HEK293 (cell line): ENCODE results near the gene SETD9.

Experiments used
- EGR2 ChIP-seq: fragments of 450-650 bp; formaldehyde crosslinking; IDR thresholded peaks from 2 replicates; pipeline ENCODE4 v1.5.1; 2016; ENCODE audit warnings: low read depth, missing biosample characterization, missing genetic modification characterization
- HOXA7 ChIP-seq: sonication (generic); formaldehyde crosslinking; IDR thresholded peaks from 2 replicates; pipeline ENCODE4 v1.8.1; 2022; ENCODE audit warnings: missing genetic modification reagents, borderline replicate concordance
- MEIS1 ChIP-seq: sonication (generic); formaldehyde crosslinking; IDR thresholded peaks from 2 replicates; pipeline ENCODE4 v1.8.1; 2022; ENCODE audit warnings: missing genetic modification reagents, mild to moderate bottlenecking, borderline replicate concordance
- REPIN1 ChIP-seq: fragments of 450-650 bp; formaldehyde crosslinking; IDR thresholded peaks from 2 replicates; pipeline ENCODE4 v1.5.1; 2017; ENCODE audit warnings: missing biosample characterization, missing genetic modification characterization, low read depth
- SCRT1 ChIP-seq: fragments of 450-650 bp; formaldehyde crosslinking; IDR thresholded peaks from 2 replicates; pipeline ENCODE4 v1.5.1; 2016; ENCODE audit warnings: missing biosample characterization, missing genetic modification characterization, borderline replicate concordance
- YY2 ChIP-seq: fragments of 450-650 bp; formaldehyde crosslinking; IDR thresholded peaks from 2 replicates; pipeline ENCODE4 v1.5.1; 2016; ENCODE audit warnings: missing biosample characterization, missing genetic modification characterization
- ZBTB8A ChIP-seq: fragments of 450-650 bp; formaldehyde crosslinking; IDR thresholded peaks from 2 replicates; pipeline ENCODE4 v1.5.1; 2016; ENCODE audit warnings: missing biosample characterization, missing genetic modification characterization
- ZEB2 ChIP-seq: fragments of 450-650 bp; formaldehyde crosslinking; IDR thresholded peaks from 2 replicates; pipeline ENCODE4 v1.5.1; 2016; ENCODE audit warnings: missing biosample characterization, missing genetic modification characterization
- ZFP41 ChIP-seq: fragments of 450-650 bp; formaldehyde crosslinking; IDR thresholded peaks from 2 replicates; pipeline ENCODE4 v1.5.1; 2016; ENCODE audit warnings: missing biosample characterization, missing genetic modification characterization, borderline replicate concordance
- ZNF132 ChIP-seq: fragments of 450-650 bp; formaldehyde crosslinking; IDR thresholded peaks from 2 replicates; pipeline ENCODE4 v1.5.1; 2017; ENCODE audit warnings: missing biosample characterization, missing genetic modification characterization, borderline replicate concordance
- ZNF138 ChIP-seq: fragments of 450-650 bp; formaldehyde crosslinking; IDR thresholded peaks from 2 replicates; pipeline ENCODE4 v1.5.1; 2016; ENCODE audit warnings: missing biosample characterization, missing genetic modification characterization, borderline replicate concordance
- ZNF146 ChIP-seq: fragments of 450-650 bp; formaldehyde crosslinking; IDR thresholded peaks from 2 replicates; pipeline ENCODE4 v1.5.1; 2016; ENCODE audit warnings: missing biosample characterization, missing genetic modification characterization
- ZNF155 ChIP-seq: fragments of 450-650 bp; formaldehyde crosslinking; IDR thresholded peaks from 2 replicates; pipeline ENCODE4 v1.5.1; 2016; ENCODE audit warnings: missing biosample characterization, missing genetic modification characterization
- ZNF174 ChIP-seq: fragments of 450-650 bp; formaldehyde crosslinking; IDR thresholded peaks from 2 replicates; pipeline ENCODE4 v1.5.0; 2017; ENCODE audit warnings: missing biosample characterization, mild to moderate bottlenecking, missing genetic modification characterization
- ZNF202 ChIP-seq: fragments of 450-650 bp; formaldehyde crosslinking; IDR thresholded peaks from 2 replicates; pipeline ENCODE4 v1.5.1; 2016; ENCODE audit warnings: missing biosample characterization, missing genetic modification characterization, borderline replicate concordance
- ZNF214 ChIP-seq: fragments of 450-650 bp; formaldehyde crosslinking; IDR thresholded peaks from 2 replicates; pipeline ENCODE4 v1.5.1; 2017; ENCODE audit warnings: missing biosample characterization, mild to moderate bottlenecking, missing genetic modification characterization, borderline replicate concordance
- ZNF221 ChIP-seq: fragments of 450-650 bp; formaldehyde crosslinking; IDR thresholded peaks from 2 replicates; pipeline ENCODE4 v1.5.1; 2017; ENCODE audit warnings: missing biosample characterization, missing genetic modification characterization, borderline replicate concordance
- ZNF266 ChIP-seq: fragments of 450-650 bp; formaldehyde crosslinking; IDR thresholded peaks from 2 replicates; pipeline ENCODE4 v1.5.1; 2016; ENCODE audit warnings: missing biosample characterization, missing genetic modification characterization, low read depth
- ZNF292 ChIP-seq: fragments of 450-650 bp; formaldehyde crosslinking; IDR thresholded peaks from 2 replicates; pipeline ENCODE4 v1.5.1; 2016; ENCODE audit warnings: low read depth, missing biosample characterization, missing genetic modification characterization, borderline replicate concordance
- ZNF324 ChIP-seq: fragments of 450-650 bp; formaldehyde crosslinking; IDR thresholded peaks from 2 replicates; pipeline ENCODE4 v1.5.1; 2016; ENCODE audit warnings: missing biosample characterization, missing genetic modification characterization
- ZNF354C ChIP-seq: fragments of 450-650 bp; formaldehyde crosslinking; IDR thresholded peaks from 2 replicates; pipeline ENCODE4 v1.5.1; 2016; ENCODE audit warnings: missing biosample characterization, missing genetic modification characterization, low read depth, borderline replicate concordance
- ZNF404 ChIP-seq: fragments of 450-650 bp; formaldehyde crosslinking; IDR thresholded peaks from 2 replicates; pipeline ENCODE4 v1.5.1; 2017; ENCODE audit warnings: missing biosample characterization, missing genetic modification characterization
- ZNF629 ChIP-seq: fragments of 450-650 bp; formaldehyde crosslinking; IDR thresholded peaks from 2 replicates; pipeline ENCODE4 v1.5.1; 2017; ENCODE audit warnings: missing biosample characterization, missing genetic modification characterization
- ZNF654 ChIP-seq: fragments of 450-650 bp; formaldehyde crosslinking; IDR thresholded peaks from 2 replicates; pipeline ENCODE4 v1.5.1; 2016; ENCODE audit warnings: low read depth, missing biosample characterization, missing genetic modification characterization
- ZNF660 ChIP-seq: fragments of 450-650 bp; IDR thresholded peaks from 2 replicates; pipeline ENCODE4 v1.5.1; 2018; ENCODE audit warnings: missing biosample characterization, mild to moderate bottlenecking, missing genetic modification characterization
- ZNF701 ChIP-seq: fragments of 450-650 bp; formaldehyde crosslinking; IDR thresholded peaks from 2 replicates; pipeline ENCODE4 v1.5.1; 2016; ENCODE audit warnings: missing biosample characterization, missing genetic modification characterization
- ZNF76 ChIP-seq: fragments of 450-650 bp; formaldehyde crosslinking; IDR thresholded peaks from 2 replicates; pipeline ENCODE4; 2016; ENCODE audit warnings: low read depth, missing biosample characterization, missing genetic modification characterization, borderline replicate concordance
- ZNF768 ChIP-seq: fragments of 450-650 bp; formaldehyde crosslinking; IDR thresholded peaks from 2 replicates; pipeline ENCODE4 v1.5.1; 2018; ENCODE audit warnings: missing biosample characterization, mild to moderate bottlenecking, missing genetic modification characterization
- TF ChIP-seq, protein P1 (sequence below): fragments of 450-650 bp; formaldehyde crosslinking; IDR thresholded peaks from 2 replicates; pipeline ENCODE4 v1.5.1; 2016; ENCODE audit warnings: missing biosample characterization, missing genetic modification characterization
- TF ChIP-seq, protein P2 (sequence below): fragments of 450-650 bp; formaldehyde crosslinking; IDR thresholded peaks from 2 replicates; pipeline ENCODE4 v1.5.1; 2017; ENCODE audit warnings: missing biosample characterization, missing genetic modification characterization
- TF ChIP-seq, protein P3 (sequence below): fragments of 450-650 bp; formaldehyde crosslinking; IDR thresholded peaks from 2 replicates; pipeline ENCODE4 v1.5.1; 2016; ENCODE audit warnings: missing biosample characterization, missing genetic modification characterization
- TF ChIP-seq, protein P4 (sequence below): fragments of 450-650 bp; formaldehyde crosslinking; IDR thresholded peaks from 2 replicates; pipeline ENCODE4 v1.5.1; 2016; ENCODE audit warnings: missing biosample characterization, missing genetic modification characterization
- TF ChIP-seq, protein P5 (sequence below): fragments of 450-650 bp; formaldehyde crosslinking; IDR thresholded peaks from 2 replicates; pipeline ENCODE4 v1.5.1; 2016; ENCODE audit warnings: missing biosample characterization, missing genetic modification characterization

The SETD9 gene

DNA sequence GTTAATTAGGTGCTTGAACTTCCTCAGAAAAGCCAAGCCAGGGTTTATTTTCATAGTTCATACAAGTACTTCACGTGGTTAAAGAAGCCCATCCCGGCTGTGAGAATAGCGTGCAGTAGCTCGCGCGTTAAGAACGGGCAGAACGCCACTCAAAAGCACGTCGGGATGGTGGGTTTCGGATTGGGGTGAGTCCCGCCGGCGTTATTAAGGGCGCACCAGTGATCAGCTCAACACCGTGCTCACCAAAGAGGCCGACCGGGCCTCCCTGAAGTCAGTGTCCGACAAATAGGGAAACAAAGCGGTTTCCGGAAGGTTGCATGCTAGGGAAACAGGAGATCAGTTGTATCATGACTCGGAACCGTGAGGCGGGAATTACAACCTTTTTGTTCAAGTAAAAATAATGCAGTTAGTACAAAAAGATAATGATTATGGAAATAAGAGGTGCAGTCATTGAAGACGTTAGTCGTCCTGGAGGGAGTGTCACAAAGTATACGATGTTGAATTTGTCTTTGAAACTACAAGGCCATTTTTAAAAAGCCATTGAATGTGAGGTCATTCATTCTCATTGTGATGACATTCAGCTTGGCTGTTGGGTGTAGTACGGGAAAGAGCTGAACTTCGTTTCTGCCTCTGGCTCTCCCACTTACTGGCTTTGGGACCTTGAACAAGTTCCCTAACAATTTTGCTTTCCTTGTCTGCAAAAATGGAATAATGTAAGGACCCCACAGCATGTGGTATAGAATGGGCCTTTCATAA, 992 bp downstream of the SETD9 start (continued):
- no peak for TF ChIP-seq ZNF404 (tag by site-specific recombination)
- 0 out of 2 replicates have a peak, but pooled peaks have one; percentile 15 for TF ChIP-seq ZNF76 (tag by site-specific recombination)
- no peak for TF ChIP-seq ZNF155 (tag by site-specific recombination)
- TF ChIP-seq ZNF146 (tag by site-specific recombination): no peak
- TF ChIP-seq, protein P1, sequence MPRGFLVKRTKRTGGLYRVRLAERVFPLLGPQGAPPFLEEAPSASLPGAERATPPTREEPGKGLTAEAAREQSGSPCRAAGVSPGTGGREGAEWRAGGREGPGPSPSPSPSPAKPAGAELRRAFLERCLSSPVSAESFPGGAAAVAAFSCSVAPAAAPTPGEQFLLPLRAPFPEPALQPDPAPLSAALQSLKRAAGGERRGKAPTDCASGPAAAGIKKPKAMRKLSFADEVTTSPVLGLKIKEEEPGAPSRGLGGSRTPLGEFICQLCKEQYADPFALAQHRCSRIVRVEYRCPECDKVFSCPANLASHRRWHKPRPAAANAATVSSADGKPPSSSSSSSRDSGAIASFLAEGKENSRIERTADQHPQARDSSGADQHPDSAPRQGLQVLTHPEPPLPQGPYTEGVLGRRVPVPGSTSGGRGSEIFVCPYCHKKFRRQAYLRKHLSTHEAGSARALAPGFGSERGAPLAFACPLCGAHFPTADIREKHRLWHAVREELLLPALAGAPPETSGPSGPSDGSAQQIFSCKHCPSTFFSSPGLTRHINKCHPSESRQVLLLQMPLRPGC (tag by site-specific recombination): 0 out of 2 replicates have a peak, but pooled peaks have one; percentile 24
- no peak for TF ChIP-seq ZNF132 (tag by site-specific recombination)
- TF ChIP-seq ZNF629: peak; percentile 81
- TF ChIP-seq ZNF768 (tag by site-specific recombination): no peak
- TF ChIP-seq ZNF266 (tag by site-specific recombination): no peak
- TF ChIP-seq HOXA7: no peak
- TF ChIP-seq EGR2 (tag by site-specific recombination): no peak
- TF ChIP-seq ZNF654 (tag by site-specific recombination): no peak
- no peak for TF ChIP-seq ZNF324 (tag by site-specific recombination)
- no peak for TF ChIP-seq ZNF701
- TF ChIP-seq ZNF138 (tag by site-specific recombination): no peak
- TF ChIP-seq ZEB2 (tag by site-specific recombination): no peak
- no peak for TF ChIP-seq ZFP41 (tag by site-specific recombination)
- TF ChIP-seq YY2 (tag by site-specific recombination): no peak
- TF ChIP-seq ZNF202 (tag by site-specific recombination): no peak
- TF ChIP-seq ZNF292 (tag by site-specific recombination): no peak
- no peak for TF ChIP-seq ZNF354C (tag by site-specific recombination)
- TF ChIP-seq SCRT1 (tag by site-specific recombination): no peak
- TF ChIP-seq, protein P2, sequence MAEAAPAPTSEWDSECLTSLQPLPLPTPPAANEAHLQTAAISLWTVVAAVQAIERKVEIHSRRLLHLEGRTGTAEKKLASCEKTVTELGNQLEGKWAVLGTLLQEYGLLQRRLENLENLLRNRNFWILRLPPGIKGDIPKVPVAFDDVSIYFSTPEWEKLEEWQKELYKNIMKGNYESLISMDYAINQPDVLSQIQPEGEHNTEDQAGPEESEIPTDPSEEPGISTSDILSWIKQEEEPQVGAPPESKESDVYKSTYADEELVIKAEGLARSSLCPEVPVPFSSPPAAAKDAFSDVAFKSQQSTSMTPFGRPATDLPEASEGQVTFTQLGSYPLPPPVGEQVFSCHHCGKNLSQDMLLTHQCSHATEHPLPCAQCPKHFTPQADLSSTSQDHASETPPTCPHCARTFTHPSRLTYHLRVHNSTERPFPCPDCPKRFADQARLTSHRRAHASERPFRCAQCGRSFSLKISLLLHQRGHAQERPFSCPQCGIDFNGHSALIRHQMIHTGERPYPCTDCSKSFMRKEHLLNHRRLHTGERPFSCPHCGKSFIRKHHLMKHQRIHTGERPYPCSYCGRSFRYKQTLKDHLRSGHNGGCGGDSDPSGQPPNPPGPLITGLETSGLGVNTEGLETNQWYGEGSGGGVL (tag by site-specific recombination): no peak
- TF ChIP-seq, protein P3, sequence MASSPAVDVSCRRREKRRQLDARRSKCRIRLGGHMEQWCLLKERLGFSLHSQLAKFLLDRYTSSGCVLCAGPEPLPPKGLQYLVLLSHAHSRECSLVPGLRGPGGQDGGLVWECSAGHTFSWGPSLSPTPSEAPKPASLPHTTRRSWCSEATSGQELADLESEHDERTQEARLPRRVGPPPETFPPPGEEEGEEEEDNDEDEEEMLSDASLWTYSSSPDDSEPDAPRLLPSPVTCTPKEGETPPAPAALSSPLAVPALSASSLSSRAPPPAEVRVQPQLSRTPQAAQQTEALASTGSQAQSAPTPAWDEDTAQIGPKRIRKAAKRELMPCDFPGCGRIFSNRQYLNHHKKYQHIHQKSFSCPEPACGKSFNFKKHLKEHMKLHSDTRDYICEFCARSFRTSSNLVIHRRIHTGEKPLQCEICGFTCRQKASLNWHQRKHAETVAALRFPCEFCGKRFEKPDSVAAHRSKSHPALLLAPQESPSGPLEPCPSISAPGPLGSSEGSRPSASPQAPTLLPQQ (tag by site-specific recombination): 0 out of 2 replicates have a peak, but pooled peaks have one; percentile 5
- TF ChIP-seq ZNF660 (tag by site-specific recombination): peak; percentile 62; the same call in 1 of the 2 replicates
- no peak for TF ChIP-seq ZNF174 (tag by site-specific recombination)
- no peak for TF ChIP-seq ZBTB8A
- TF ChIP-seq MEIS1: no peak
- TF ChIP-seq, protein P4, sequence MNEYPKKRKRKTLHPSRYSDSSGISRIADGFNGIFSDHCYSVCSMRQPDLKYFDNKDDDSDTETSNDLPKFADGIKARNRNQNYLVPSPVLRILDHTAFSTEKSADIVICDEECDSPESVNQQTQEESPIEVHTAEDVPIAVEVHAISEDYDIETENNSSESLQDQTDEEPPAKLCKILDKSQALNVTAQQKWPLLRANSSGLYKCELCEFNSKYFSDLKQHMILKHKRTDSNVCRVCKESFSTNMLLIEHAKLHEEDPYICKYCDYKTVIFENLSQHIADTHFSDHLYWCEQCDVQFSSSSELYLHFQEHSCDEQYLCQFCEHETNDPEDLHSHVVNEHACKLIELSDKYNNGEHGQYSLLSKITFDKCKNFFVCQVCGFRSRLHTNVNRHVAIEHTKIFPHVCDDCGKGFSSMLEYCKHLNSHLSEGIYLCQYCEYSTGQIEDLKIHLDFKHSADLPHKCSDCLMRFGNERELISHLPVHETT (tag by site-specific recombination): no peak
- TF ChIP-seq ZNF221 (tag by site-specific recombination): no peak
- no peak for TF ChIP-seq REPIN1 (tag by site-specific recombination)
- TF ChIP-seq ZNF214 (tag by site-specific recombination): no peak
- TF ChIP-seq, protein P5, sequence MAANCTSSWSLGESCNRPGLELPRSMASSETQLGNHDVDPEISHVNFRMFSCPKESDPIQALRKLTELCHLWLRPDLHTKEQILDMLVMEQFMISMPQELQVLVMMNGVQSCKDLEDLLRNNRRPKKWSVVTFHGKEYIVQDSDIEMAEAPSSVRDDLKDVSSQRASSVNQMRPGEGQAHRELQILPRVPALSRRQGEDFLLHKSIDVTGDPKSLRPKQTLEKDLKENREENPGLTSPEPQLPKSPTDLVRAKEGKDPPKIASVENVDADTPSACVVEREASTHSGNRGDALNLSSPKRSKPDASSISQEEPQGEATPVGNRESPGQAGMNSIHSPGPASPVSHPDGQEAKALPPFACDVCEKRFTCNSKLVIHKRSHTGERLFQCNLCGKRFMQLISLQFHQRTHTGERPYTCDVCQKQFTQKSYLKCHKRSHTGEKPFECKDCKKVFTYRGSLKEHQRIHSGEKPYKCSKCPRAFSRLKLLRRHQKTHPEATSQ: no peak
